DND-41 (cell line): ENCODE data around the gene RNF148.

ENCODE experiments used
- ATAC-seq: fragments of 200-7000 bp; cut with Tn5 transposase; 3 replicates; pipeline ENCODE4 v1.9.1; 2021; ENCODE audit warnings: low read depth; ENCODE audit not compliant: insufficient read depth
- DNase-seq: peaks from one replicate; pipeline ENCODE4 v3.0.0-alpha.2; 2020
- H2AFZ ChIP-seq: 2 replicates; pipeline ENCODE4 v1.6.0; 2012; ENCODE audit warnings: low read depth, low read length
- H3K27ac ChIP-seq: 2 replicates; pipeline ENCODE4 v1.5.1; 2012; ENCODE audit warnings: low read length, inconsistent platforms
- H3K27me3 ChIP-seq: fragments of 200-600 bp; sonication (generic); 2 replicates; pipeline ENCODE4 v1.6.0; 2012; ENCODE audit warnings: low read length, mild to moderate bottlenecking, inconsistent platforms; ENCODE audit not compliant: insufficient read depth, poor library complexity
- H3K36me3 ChIP-seq: 2 replicates; pipeline ENCODE4 v1.5.1; 2012; ENCODE audit warnings: low read length, inconsistent platforms; ENCODE audit not compliant: insufficient read depth
- H3K4me1 ChIP-seq: 2 replicates; pipeline ENCODE4 v1.5.1; 2012; ENCODE audit warnings: mild to moderate bottlenecking, low read length; ENCODE audit not compliant: insufficient read depth
- H3K4me2 ChIP-seq: 2 replicates; pipeline ENCODE4 v1.6.0; 2012; ENCODE audit warnings: mild to moderate bottlenecking, moderate library complexity, low read length, inconsistent platforms; ENCODE audit not compliant: insufficient read depth
- H3K4me3 ChIP-seq, 2 experiments: fragments of 200-600 bp in 1 of 2; shearing (Covaris generic) in 1 of 2; 2 replicates each; pipeline ENCODE4 v1.5.1; 2012 to 2016; ENCODE audit warnings: inconsistent platforms in 2 of 2, low read length in 2 of 2, mild to moderate bottlenecking in 2 of 2, low read depth in 1 of 2, moderate library complexity in 1 of 2
- H3K79me2 ChIP-seq: 2 replicates; pipeline ENCODE4 v1.6.0; 2012; ENCODE audit warnings: low read length, inconsistent platforms; ENCODE audit not compliant: insufficient read depth
- H3K9ac ChIP-seq: 2 replicates; pipeline ENCODE4 v1.6.0; 2012; ENCODE audit warnings: low read depth, mild to moderate bottlenecking, inconsistent platforms, low read length, moderate library complexity
- H3K9me3 ChIP-seq: 2 replicates; pipeline ENCODE4 v1.5.1; 2012; ENCODE audit warnings: low read length, moderate library complexity, mild to moderate bottlenecking, inconsistent platforms; ENCODE audit not compliant: insufficient read depth, severe bottlenecking
- H4K20me1 ChIP-seq: 2 replicates; pipeline ENCODE4 v1.6.0; 2012; ENCODE audit warnings: low read length; ENCODE audit not compliant: insufficient read depth
- CTCF ChIP-seq: IDR thresholded peaks from 2 replicates; pipeline ENCODE4 v1.5.1; 2012; ENCODE audit warnings: borderline replicate concordance, low read length, moderate library complexity, mild to moderate bottlenecking; ENCODE audit not compliant: poor library complexity, severe bottlenecking; ENCODE audit errors: extremely low read depth
- EZH2 ChIP-seq: IDR thresholded peaks from 3 replicates; pipeline ENCODE4 v1.6.1; 2012; ENCODE audit warnings: borderline replicate concordance, low read depth, mild to moderate bottlenecking, moderate library complexity, low read length, inconsistent platforms; ENCODE audit not compliant: severe bottlenecking

Gene RNF148

GRCh38 chr7:122677149-122677548, 25.6 kb downstream of the RNF148 start:
- Histone ChIP-seq H3K4me1 (no peaks in the 10 kb centered on the region), H3K27ac (no peak overlapping the region), H2AFZ (no peak overlapping the region), H3K4me3 (no peak overlapping the region), H3K36me3 (no peaks in the 10 kb centered on the region), H3K9ac (no peak overlapping the region), H4K20me1 (no peaks in the 10 kb centered on the region), H3K4me2 (no peak overlapping the region), H3K9me3 (no peaks in the 10 kb centered on the region), H3K27me3 (no peaks in the 10 kb centered on the region), H3K79me2 (no peaks in the 10 kb centered on the region)
- DNase-seq, result no peak
- TF ChIP-seq EZH2, result no peak
- no peak for TF ChIP-seq CTCF
- no peak for ATAC-seq

GRCh38 chr7:122676466-122676865, 26.3 kb downstream of the RNF148 start:
- H3K36me3 ChIP-seq, result no peaks in the 10 kb centered on the region
- H2AFZ ChIP-seq, result no peak overlapping the region
- TF ChIP-seq CTCF (no peak), EZH2 (no peak)
- no peak overlapping the region for H3K4me3 ChIP-seq
- H3K9ac ChIP-seq, result no peak overlapping the region
- no peak overlapping the region for H3K27ac ChIP-seq
- H3K79me2 ChIP-seq, result no peaks in the 10 kb centered on the region
- H3K27me3 ChIP-seq, result no peaks in the 10 kb centered on the region
- no peaks in the 10 kb centered on the region for H3K4me1 ChIP-seq
- ATAC-seq (no peak), DNase-seq (no peak)
- H3K4me2 ChIP-seq, result no peak overlapping the region
- no peaks in the 10 kb centered on the region for H3K9me3 ChIP-seq
- H4K20me1 ChIP-seq, result no peaks in the 10 kb centered on the region

- TF ChIP-seq EZH2, result no peak
- no peak for TF ChIP-seq CTCF
Observed at GRCh38 chr7:122675621-122676020, 27.1 kb downstream of the RNF148 start.

GRCh38 chr7:122675011-122675410, 27.7 kb downstream of the RNF148 start:
- no peak for ATAC-seq
- Histone ChIP-seq H2AFZ (no peak overlapping the region), H3K36me3 (no peaks in the 10 kb centered on the region), H3K27ac (no peak overlapping the region), H3K4me3 (no peak overlapping the region), H3K4me2 (no peak overlapping the region), H3K27me3 (no peaks in the 10 kb centered on the region), H3K79me2 (no peaks in the 10 kb centered on the region), H4K20me1 (no peaks in the 10 kb centered on the region), H3K9ac (no peak overlapping the region), H3K9me3 (no peaks in the 10 kb centered on the region), H3K4me1 (no peaks in the 10 kb centered on the region)
- no peak for DNase-seq
- TF ChIP-seq EZH2 (no peak), CTCF (no peak)

More at GRCh38 chr7:122675621-122676020, 27.1 kb downstream of the RNF148 start:
- Histone ChIP-seq H3K79me2 (no peaks in the 10 kb centered on the region), H3K36me3 (no peaks in the 10 kb centered on the region), H3K4me1 (no peaks in the 10 kb centered on the region), H4K20me1 (no peaks in the 10 kb centered on the region), H3K4me3 (no peak overlapping the region), H3K9ac (no peak overlapping the region), H2AFZ (no peak overlapping the region), H3K4me2 (no peak overlapping the region), H3K27me3 (no peaks in the 10 kb centered on the region), H3K9me3 (no peaks in the 10 kb centered on the region), H3K27ac (no peak overlapping the region)
- DNase-seq, result no peak
- ATAC-seq, result no peak
